Endothelial cell of hepatic sinusoid (primary cell): ENCODE measurements around the gene ATP8A2.

ENCODE experiments used
- in situ Hi-C: cut with HindIII; loops from 2 replicates; pipeline ENCODE4 v1.10.0; 2017; ENCODE audit warnings: low sequenced_read_pairs

The ATP8A2 gene

GRCh38 chr13:25872481-25873241, 500.9 kb downstream of the ATP8A2 start:
- in situ Hi-C loops, result no loop called here

- in situ Hi-C loops, result no loop called here
Observed at GRCh38 chr13:25873242-25873612, 501.5 kb downstream of the ATP8A2 start.

GRCh38 chr13:25874064-25874737, 502.4 kb downstream of the ATP8A2 start:
- in situ Hi-C loops, result no loop called here

- in situ Hi-C loops, result no loop called here
Observed at GRCh38 chr13:25874907-25875306, 503.1 kb downstream of the ATP8A2 start.

- in situ Hi-C loops, result no loop called here
Observed at GRCh38 chr13:25876247-25876646, 504.5 kb downstream of the ATP8A2 start.

- in situ Hi-C loops, result no loop called here
Observed at GRCh38 chr13:25879466-25879865, 507.7 kb downstream of the ATP8A2 start.

- in situ Hi-C loops, result no loop called here
Observed at GRCh38 chr13:25881136-25881926, 509.6 kb downstream of the ATP8A2 start.

GRCh38 chr13:25881971-25882451, 510.2 kb downstream of the ATP8A2 start:
- in situ Hi-C loops, result no loop called here

- in situ Hi-C loops, result no loop called here
Observed at GRCh38 chr13:25882466-25883357, 510.9 kb downstream of the ATP8A2 start.

GRCh38 chr13:25885418-25885817, 513.6 kb downstream of the ATP8A2 start:
- in situ Hi-C loops, result no loop called here

- in situ Hi-C loops, result no loop called here
Observed at GRCh38 chr13:25886438-25887214, 514.9 kb downstream of the ATP8A2 start.

GRCh38 chr13:25887962-25888655, 516.3 kb downstream of the ATP8A2 start:
- in situ Hi-C loops, result no loop called here

GRCh38 chr13:25890671-25891212, 519.0 kb downstream of the ATP8A2 start:
- in situ Hi-C loops, result no loop called here

GRCh38 chr13:25898991-25899390, 527.2 kb downstream of the ATP8A2 start:
- in situ Hi-C loops, result no loop called here

GRCh38 chr13:25899464-25899863, 527.7 kb downstream of the ATP8A2 start:
- in situ Hi-C loops, result no loop called here

GRCh38 chr13:25899952-25900351, 528.2 kb downstream of the ATP8A2 start:
- in situ Hi-C loops, result no loop called here

- in situ Hi-C loops, result no loop called here
Observed at GRCh38 chr13:25901460-25902376, 529.9 kb downstream of the ATP8A2 start.

GRCh38 chr13:25902455-25902854, 530.7 kb downstream of the ATP8A2 start:
- in situ Hi-C loops, result no loop called here
